Mucosa of gallbladder (tissue), 1 donor: ENCODE data around the gene SLC16A7. TPM values are rescaled to one million over a fixed set of nuclear protein-coding genes. Genes with fewer than 3 reads are reported as not detected.
A peak's percentile ranks its signal among the peaks of the same experiment; 100 is the strongest.
"Not testable (repeated sequence)": the region's sequence is repeated elsewhere in the genome, so short reads cannot be mapped to it uniquely, and the experiment has no call there.

Source experiments
- DNase-seq: peaks from one replicate; pipeline ENCODE4 v3.0.0-alpha.2; 2020; ENCODE audit warnings: low spot score
- total RNA-seq: library from RNA; stranded (reverse); gene quantifications from one replicate; pipeline ENCODE4 v1.2.1, GENCODE V29; 2021
- donor health status: DM: no; HTN: no; CAD: no.

SLC16A7 gene
- total RNA-seq, 1 donor from 2014 or later, result 86.5 TPM

GRCh38 chr12:59736359-59736758 lies 140.5 kb downstream of the SLC16A7 start:
- DNase-seq, result no peak

- no peak for DNase-seq
Observed at GRCh38 chr12:59736786-59737185, 141.0 kb downstream of the SLC16A7 start.

GRCh38 chr12:59737725-59738463 lies 142.1 kb downstream of the SLC16A7 start:
- no peak for DNase-seq

GRCh38 chr12:59742841-59743240 lies 147.0 kb downstream of the SLC16A7 start:
- DNase-seq, result no peak

GRCh38 chr12:59744564-59744963 lies 148.7 kb downstream of the SLC16A7 start:
- no peak for DNase-seq

- DNase-seq, result not testable (repeated sequence)
Observed at GRCh38 chr12:59751091-59751490, 155.3 kb downstream of the SLC16A7 start.

GRCh38 chr12:59761542-59761941 lies 165.7 kb downstream of the SLC16A7 start:
- no peak for DNase-seq

GRCh38 chr12:59763835-59764234 lies 168.0 kb downstream of the SLC16A7 start:
- no peak for DNase-seq

GRCh38 chr12:59768031-59768430 lies 172.2 kb downstream of the SLC16A7 start:
- no peak for DNase-seq

- DNase-seq, result no peak
Observed at GRCh38 chr12:59780605-59781135, 184.8 kb downstream of the SLC16A7 start.

GRCh38 chr12:59787610-59788009 lies 191.8 kb downstream of the SLC16A7 start:
- no peak for DNase-seq

GRCh38 chr12:59792647-59793046 lies 196.8 kb downstream of the SLC16A7 start:
- no peak for DNase-seq

GRCh38 chr12:59803735-59804134 lies 207.9 kb downstream of the SLC16A7 start:
- no peak for DNase-seq

GRCh38 chr12:59808317-59808910 lies 212.6 kb downstream of the SLC16A7 start:
- peak; percentile 24 for DNase-seq

- DNase-seq, result no peak
Observed at GRCh38 chr12:59811991-59812390, 216.2 kb downstream of the SLC16A7 start.

- no peak for DNase-seq
Observed at GRCh38 chr12:59812716-59813115, 216.9 kb downstream of the SLC16A7 start.

- DNase-seq, result no peak
Observed at GRCh38 chr12:59820594-59821011, 224.8 kb downstream of the SLC16A7 start.

- no peak for DNase-seq
Observed at GRCh38 chr12:59823567-59823966, 227.7 kb downstream of the SLC16A7 start.

- no peak for DNase-seq
Observed at GRCh38 chr12:59827767-59828166, 231.9 kb downstream of the SLC16A7 start.

- no peak for DNase-seq
Observed at GRCh38 chr12:59828521-59828920, 232.7 kb downstream of the SLC16A7 start.

- DNase-seq, result no peak
Observed at GRCh38 chr12:59833408-59833807, 237.6 kb downstream of the SLC16A7 start.

GRCh38 chr12:59834659-59835474 lies 239.0 kb downstream of the SLC16A7 start:
- no peak for DNase-seq
